Adrenal gland (tissue), 5 donors: ENCODE data around the gene CSPG4.

Experiments
- CTCF ChIP-seq, 6 experiments: fragments of 450-650 bp in 4 of 6; fragments of 200-600 bp in 2 of 6; sonication (generic) in 1 of 6; IDR thresholded peaks; 1 replicate in 5 of 6; 2 replicates in 1 of 6; pipeline versions ENCODE4 v1.5.1 to v1.8.0; 2016 to 2021; ENCODE audit warnings: antibody characterized with exemption in 6 of 6, mild to moderate bottlenecking in 2 of 6, moderate library complexity in 1 of 6
- POLR2A ChIP-seq, 2 donors: fragments of 450-650 bp; IDR thresholded peaks; one replicate each; pipeline ENCODE4 v1.6.1; 2017; ENCODE audit warnings: antibody characterized with exemption in 2 of 2, mild to moderate bottlenecking in 2 of 2, moderate library complexity in 1 of 2
- donor health status: DM: no; HTN: no; CAD: no.

DNA sequence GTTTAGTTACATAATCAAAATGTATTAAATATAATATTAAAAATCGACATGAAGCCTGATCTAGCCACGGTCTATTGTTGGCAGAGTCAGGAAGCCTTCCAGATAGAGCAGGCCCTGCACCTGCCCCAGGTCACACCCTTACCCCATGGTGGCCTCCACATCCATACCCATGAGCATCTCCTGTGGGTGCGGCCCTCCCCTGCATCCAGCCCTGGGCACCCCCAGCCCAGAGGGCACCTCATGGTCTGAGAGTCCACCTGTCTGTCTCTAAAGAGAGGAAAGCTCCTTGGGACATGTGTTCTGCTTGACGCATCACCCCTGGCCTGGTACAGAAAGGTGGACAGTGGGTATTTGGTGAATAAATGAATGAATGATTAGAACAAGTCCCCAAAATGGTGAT, 37.2 kb upstream of the CSPG4 start:
- no peak for TF ChIP-seq CTCF (IDR thresholded peaks at IDR 0.05)
- TF ChIP-seq POLR2A (IDR thresholded peaks at IDR 0.05), result no peak
